Measurements from ENCODE around the gene SAE1. TPM values are rescaled to one million over a fixed set of nuclear protein-coding genes. Genes with fewer than 3 reads are reported as not detected.

SAE1 gene
- total and polyA plus RNA-seq, 2 experiments from 2014 or later: 97.2 to 112 TPM

DNA sequence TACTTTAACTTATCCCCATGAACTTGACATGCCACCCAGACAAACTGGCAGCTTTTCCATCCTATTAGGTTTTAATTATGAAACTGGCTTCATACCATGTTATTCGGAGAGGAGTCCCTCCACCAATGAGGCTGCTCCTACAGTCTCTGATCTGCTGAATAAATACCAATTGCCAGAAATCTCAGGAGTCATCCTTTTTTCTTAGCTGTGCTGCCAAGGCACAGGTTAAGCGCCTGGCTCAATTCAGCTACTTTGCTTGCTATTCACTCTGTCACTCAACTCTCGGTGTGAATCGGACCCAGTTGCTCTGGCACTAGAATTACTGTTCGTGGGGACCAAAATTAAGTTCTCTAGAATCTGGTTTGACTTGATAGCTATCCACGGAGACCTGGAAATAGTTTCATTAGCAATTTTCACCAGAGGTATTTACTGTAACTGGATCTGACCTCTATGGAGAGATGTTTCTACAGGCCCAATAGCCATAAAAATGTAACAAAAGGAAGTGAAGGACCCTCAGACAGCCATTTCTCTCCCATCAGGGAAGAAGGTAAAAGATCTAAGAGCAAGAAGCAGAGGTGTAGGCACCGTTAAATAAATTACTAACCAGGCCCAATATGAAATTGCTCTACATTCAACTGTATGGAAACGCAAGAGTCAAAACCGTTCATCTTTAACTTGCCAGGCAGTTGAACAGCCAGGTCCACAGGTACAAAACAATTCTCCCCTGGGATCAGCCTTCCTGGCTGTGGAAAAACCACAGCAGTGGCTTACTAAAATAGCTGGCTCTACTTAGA is 22.5 kb upstream of the SAE1 start:
- Histone ChIP-seq H3K79me2 (peaks cover 80% of the 10 kb centered on the region), H4K20me1 (ENCODE audit: insufficient read depth, poor library complexity, severe bottlenecking) (no peaks in the 10 kb centered on the region), H3K4me1 (ENCODE audit: insufficient read depth) (peaks cover 41% of the 10 kb centered on the region), H2AFZ (no peak overlapping the region), H3K9me2 (replicated peaks; ENCODE audit: insufficient read depth) (no peaks in the 10 kb centered on the region), H3K27me3 (no peaks in the 10 kb centered on the region), H3K36me3 (replicated peaks; ENCODE audit: insufficient read depth, low read depth) (no peaks in the 10 kb centered on the region), H3K4me2 (peak overlapping the region; percentile 85), H3K9me3 (ENCODE audit: low read depth) (no peaks in the 10 kb centered on the region), H3K4me3 (no peak overlapping the region), H3K27ac (peak overlapping the region; percentile 98)
- TF ChIP-seq EZH2phosphoT487 (IDR thresholded peaks at IDR 0.05; ENCODE audit: low read depth, severe bottlenecking, unreplicated experiment) (no peak), EZH2 (IDR thresholded peaks at IDR 0.05; ENCODE audit: borderline replicate concordance) (no peak)
- TF ChIP-seq, protein P1, sequence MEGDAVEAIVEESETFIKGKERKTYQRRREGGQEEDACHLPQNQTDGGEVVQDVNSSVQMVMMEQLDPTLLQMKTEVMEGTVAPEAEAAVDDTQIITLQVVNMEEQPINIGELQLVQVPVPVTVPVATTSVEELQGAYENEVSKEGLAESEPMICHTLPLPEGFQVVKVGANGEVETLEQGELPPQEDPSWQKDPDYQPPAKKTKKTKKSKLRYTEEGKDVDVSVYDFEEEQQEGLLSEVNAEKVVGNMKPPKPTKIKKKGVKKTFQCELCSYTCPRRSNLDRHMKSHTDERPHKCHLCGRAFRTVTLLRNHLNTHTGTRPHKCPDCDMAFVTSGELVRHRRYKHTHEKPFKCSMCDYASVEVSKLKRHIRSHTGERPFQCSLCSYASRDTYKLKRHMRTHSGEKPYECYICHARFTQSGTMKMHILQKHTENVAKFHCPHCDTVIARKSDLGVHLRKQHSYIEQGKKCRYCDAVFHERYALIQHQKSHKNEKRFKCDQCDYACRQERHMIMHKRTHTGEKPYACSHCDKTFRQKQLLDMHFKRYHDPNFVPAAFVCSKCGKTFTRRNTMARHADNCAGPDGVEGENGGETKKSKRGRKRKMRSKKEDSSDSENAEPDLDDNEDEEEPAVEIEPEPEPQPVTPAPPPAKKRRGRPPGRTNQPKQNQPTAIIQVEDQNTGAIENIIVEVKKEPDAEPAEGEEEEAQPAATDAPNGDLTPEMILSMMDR (IDR thresholded peaks at IDR 0.05; ENCODE audit: poor library complexity): no peak
- no peak for DNase-seq (ENCODE audit: low spot score)
- 69% methylated on average over 9 of the region's 9 CpGs for WGBS (ENCODE audit: low lambda C conversion rate, missing lambda C conversion rate)

DNA sequence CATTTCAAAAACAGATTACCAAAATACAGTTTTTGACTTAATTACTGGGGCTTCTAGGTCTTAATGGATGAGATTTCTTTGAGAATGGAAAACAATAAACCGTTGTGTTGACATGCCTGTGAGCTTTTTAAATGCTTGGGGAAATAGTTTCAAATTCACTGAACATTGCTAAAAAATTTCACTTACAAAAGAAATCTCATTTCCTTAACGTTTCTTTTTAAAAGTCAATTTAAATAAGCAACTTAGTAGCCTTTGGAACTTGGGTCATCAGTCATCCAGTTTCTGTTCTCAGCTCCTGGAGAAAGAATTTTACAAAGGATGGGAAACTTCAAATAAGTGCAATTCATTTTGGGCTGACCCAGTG is 21.5 kb upstream of the SAE1 start:
- Histone ChIP-seq H3K9me2 (replicated peaks; ENCODE audit: insufficient read depth) (no peaks in the 10 kb centered on the region), H4K20me1 (ENCODE audit: insufficient read depth, poor library complexity, severe bottlenecking) (no peaks in the 10 kb centered on the region), H3K4me2 (peak overlapping the region; percentile 85), H3K27me3 (no peaks in the 10 kb centered on the region), H3K36me3 (replicated peaks; ENCODE audit: insufficient read depth, low read depth) (no peaks in the 10 kb centered on the region), H2AFZ (no peak overlapping the region), H3K4me1 (ENCODE audit: insufficient read depth) (peaks cover 45% of the 10 kb centered on the region), H3K4me3 (peak overlapping the region; percentile 81), H3K9me3 (ENCODE audit: low read depth) (no peaks in the 10 kb centered on the region), H3K79me2 (peaks cover 70% of the 10 kb centered on the region), H3K27ac (peak overlapping the region; percentile 98)
- TF ChIP-seq EZH2phosphoT487 (IDR thresholded peaks at IDR 0.05; ENCODE audit: low read depth, severe bottlenecking, unreplicated experiment) (no peak), EZH2 (IDR thresholded peaks at IDR 0.05; ENCODE audit: borderline replicate concordance) (no peak)
- TF ChIP-seq, protein P1 (IDR thresholded peaks at IDR 0.05; ENCODE audit: poor library complexity): no peak
- no peak for DNase-seq (ENCODE audit: low spot score)
- WGBS (ENCODE audit: low lambda C conversion rate, missing lambda C conversion rate): 20% methylated on average over 2 of the region's 2 CpGs

DNA sequence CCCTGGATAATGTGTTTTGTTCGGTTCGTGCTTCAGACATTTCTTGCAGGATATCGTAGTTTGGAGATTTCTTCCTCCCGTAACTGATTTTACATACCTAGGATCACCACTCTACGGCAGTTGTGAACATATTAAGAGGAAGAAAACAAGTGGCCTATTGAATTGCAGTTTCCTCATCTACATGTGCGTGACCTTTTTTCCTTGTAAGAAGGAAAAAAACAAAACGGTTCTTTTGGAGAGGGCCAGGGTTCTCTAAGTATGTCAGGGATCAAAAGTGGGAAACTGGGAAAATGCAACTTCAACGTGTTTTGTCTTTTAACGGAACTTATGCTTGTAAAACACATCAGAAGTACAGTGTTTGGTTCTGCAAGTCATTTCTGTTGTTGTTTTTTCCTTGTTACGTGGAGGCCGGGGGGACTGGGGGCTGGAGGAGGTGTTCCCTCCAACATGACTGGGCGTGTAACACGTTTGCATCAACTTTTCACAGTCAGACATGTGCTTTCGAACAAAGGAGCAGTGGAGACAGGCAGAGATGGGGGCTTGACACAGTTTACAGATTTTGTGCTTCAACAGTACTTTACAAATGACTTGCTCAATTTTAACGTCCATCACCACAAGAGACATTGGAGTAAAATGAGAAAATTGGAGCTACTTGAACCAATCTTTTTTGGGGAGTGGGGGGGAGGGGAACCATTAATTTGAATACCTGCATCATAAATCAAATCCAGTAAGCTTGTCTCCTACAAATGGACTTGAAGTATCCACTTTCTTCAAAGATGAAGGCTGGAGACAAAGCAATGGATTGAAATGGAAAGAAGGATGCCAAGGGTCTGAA is 20.9 kb upstream of the SAE1 start:
- no peaks in the 10 kb centered on the region for H3K36me3 ChIP-seq (replicated peaks; ENCODE audit: insufficient read depth, low read depth)
- H3K79me2 ChIP-seq: peaks cover 64% of the 10 kb centered on the region
- H3K27ac ChIP-seq: peak overlapping the region; percentile 98
- H2AFZ ChIP-seq: no peak overlapping the region
- 22% methylated on average over 15 of the region's 15 CpGs for WGBS (ENCODE audit: low lambda C conversion rate, missing lambda C conversion rate)
- peak overlapping the region; percentile 81 for H3K4me3 ChIP-seq
- peaks cover 47% of the 10 kb centered on the region for H3K4me1 ChIP-seq (ENCODE audit: insufficient read depth)
- TF ChIP-seq, protein P1 (IDR thresholded peaks at IDR 0.05; ENCODE audit: poor library complexity): no peak
- TF ChIP-seq EZH2 (IDR thresholded peaks at IDR 0.05; ENCODE audit: borderline replicate concordance) (no peak), EZH2phosphoT487 (IDR thresholded peaks at IDR 0.05; ENCODE audit: low read depth, severe bottlenecking, unreplicated experiment) (no peak)
- H3K27me3 ChIP-seq: no peaks in the 10 kb centered on the region
- H3K9me3 ChIP-seq (ENCODE audit: low read depth): no peaks in the 10 kb centered on the region
- H3K4me2 ChIP-seq: peak overlapping the region; percentile 85
- no peaks in the 10 kb centered on the region for H3K9me2 ChIP-seq (replicated peaks; ENCODE audit: insufficient read depth)
- H4K20me1 ChIP-seq (ENCODE audit: insufficient read depth, poor library complexity, severe bottlenecking): no peaks in the 10 kb centered on the region
- peak; percentile 57 for DNase-seq (ENCODE audit: low spot score)

Data from hepatocyte (in vitro differentiated cells).